ENCODE measurements around the gene SLC6A6.
"Not testable (repeated sequence)": the region's sequence is repeated elsewhere in the genome, so short reads cannot be mapped to it uniquely, and the experiment has no call there.

SLC6A6 gene

DNA sequence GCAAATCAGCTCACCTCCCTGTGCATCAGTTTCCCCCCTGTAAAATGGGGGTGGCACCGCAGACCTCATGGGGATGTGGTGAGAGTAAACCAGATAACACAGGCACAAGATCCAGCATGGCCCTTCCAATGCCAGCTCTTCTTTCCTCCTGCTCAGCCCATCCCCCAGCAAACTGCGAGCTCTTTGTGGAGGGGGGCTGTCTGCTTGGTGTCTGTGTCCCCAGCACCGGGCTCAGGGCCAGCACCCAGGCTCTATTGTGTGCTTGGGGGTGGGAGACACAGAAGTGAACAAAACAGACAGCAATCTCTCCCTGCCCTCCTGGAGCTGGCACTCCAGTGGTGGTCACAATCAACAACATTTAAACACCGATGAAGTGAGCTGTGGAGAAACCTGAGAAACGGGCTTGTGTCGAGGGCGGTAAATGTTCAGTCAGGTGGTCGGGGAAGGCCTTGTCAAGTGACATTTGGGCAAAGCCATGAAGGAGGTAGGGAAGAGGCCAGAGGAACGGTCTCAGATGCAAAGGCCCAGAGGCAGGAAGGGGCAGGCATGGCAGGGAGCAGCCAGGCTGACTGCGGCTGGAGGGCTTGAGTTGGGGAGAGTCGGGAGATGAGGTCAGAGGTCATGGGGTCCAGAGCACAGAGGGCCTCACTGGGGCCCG lies 109.3 kb downstream of the SLC6A6 start:
- no peak for DNase-seq

- DNase-seq: no peak
Measured at GRCh38 chr3:14512281-14512941, 110.0 kb downstream of the SLC6A6 start.

DNA sequence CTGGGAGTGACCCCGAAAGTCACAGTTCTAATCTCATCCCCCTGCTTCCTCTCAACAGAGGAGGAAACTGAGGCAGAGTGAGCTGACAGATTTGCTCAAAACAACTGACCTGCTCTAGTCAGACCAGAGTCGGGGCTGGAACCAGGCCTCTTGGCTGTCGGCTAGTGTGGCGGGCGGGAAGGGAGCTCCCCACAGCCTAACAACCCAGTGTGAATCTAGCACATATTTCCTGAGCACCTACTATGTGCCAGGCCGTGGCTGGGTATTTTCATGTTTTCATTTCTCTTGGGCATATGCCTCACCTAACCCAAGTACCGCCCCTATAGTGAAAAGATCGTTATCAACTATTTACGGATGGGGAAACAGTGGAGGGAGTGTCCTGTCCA lies 110.5 kb downstream of the SLC6A6 start:
- no peak for DNase-seq

GRCh38 chr3:14513566-14514322 lies 111.3 kb downstream of the SLC6A6 start:
- DNase-seq: no peak

DNA sequence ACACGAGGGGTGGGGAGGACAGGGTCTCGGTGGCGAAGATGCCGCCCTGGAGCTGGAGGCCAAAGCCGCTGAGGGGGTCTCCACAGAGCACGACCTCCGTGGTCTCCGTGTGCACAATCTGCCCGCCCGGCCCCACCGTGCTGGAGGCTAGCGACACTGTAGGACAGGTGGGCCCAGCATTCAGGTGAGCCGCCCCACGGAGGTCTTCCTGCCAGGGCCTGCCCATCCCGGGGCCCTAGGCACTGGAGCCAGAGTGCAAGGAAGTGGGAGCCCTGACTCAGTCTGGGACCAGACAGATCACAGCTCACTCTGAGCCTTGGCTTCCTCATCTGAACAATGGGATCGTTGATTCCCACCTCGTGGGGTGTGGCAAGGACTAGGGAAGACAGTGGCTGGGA lies 111.9 kb downstream of the SLC6A6 start:
- DNase-seq: no peak

DNA sequence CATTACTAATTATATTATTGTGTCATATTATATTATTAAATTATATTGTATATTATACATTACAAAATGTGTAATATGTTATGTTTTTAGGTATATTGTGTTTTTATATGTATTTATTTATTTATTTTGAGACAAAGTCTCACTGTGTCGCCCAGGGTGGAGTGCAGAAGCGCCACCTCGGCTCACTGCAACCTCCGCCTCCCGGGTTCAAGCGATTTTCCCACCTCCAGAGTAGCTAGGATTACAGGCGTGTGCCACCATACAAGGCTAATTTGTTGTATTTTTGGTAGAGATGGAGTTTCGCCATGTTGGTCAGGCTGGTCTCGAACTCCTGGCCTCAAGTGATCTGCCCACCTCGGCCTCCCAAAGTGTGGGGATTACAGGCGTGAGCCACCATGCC lies 113.1 kb downstream of the SLC6A6 start:
- DNase-seq: not testable (repeated sequence)

DNA sequence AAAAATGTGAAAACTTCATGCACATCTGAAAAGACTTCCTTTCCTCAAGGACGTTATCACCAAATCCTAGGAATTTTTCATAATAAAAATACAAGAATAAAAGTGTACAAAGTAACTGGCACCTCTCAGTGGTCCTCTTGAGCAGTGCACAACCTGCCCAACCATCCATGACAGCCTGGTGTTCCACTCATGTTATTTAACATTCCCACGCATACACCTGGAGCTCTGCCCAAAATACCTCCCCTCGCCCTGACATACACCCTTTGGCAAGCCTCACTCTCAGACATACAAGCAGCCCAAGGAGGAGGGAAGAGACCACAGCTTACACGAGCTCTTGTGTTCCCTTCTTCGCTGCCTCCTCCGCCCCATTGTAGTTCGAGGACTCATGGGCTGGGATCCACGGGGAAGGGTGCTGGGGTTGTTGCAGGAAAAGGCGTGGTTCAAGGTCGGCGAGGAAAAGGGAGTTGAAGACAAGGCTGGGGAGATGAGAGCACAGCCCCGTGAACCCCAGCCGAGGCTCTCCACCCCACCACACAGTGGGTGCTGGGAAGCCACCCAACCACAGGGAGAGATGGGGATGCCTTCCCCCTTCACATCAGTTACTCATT lies 114.4 kb downstream of the SLC6A6 start:
- DNase-seq: no peak

- no peak for DNase-seq
Measured at GRCh38 chr3:14517601-14518431, 115.4 kb downstream of the SLC6A6 start.

DNA sequence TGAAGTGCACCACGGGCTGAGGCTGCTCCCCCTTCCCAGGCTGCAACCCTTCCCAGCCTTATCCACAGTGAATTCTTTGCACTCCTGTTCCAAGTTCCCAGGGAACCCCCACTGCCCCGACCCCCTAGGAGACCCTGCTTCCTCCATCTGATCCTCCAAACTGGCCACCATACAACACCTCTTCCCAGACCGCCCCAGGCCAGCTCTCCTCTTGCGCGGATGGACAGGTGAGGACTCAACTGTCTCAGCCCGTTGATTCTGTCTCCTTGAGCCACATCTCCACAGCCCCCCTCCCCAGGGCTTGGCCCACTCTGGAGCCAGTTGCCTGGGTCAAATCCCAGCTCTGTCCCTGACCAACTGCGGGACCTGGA lies 116.0 kb downstream of the SLC6A6 start:
- DNase-seq: no peak

DNA sequence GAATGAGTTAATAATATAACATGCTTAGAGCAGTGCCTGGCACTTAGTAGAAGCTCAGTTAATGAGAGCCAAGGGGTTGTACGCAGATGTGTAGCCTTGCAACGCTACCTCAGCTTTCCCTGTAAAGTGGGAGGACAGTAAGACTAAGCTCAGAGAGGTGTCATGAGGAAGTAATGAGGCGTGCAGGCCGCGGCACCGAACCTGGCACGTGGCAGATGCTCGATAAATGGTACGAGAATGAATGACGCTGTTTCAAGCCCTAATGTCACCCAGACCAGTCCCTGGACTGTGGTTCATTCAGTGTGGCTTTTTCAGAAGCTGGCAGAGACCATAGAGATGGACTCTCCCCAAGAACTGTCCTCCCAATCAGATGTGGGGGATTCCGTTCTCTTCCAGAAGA lies 116.5 kb downstream of the SLC6A6 start:
- no peak for DNase-seq

DNA sequence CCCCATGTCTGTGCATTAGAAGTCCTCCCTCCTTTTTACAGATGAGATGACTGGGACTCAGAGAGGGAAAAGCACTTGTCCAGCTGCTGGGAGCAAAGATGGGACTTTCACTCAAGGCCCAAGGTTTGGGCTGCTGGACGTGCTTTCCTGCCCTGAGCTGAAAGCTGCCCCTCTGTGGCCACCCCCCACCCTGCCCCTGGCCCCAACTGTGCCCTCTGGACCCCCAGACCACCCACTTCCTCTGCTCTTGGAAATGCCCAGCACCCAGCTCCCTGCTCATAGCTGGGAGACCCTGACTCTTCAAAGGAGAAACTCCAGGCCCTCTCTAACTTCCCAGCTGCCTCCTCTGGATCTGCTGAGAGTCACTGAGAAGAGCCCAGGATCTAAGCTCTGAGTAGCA lies 117.0 kb downstream of the SLC6A6 start:
- no peak for DNase-seq

DNA sequence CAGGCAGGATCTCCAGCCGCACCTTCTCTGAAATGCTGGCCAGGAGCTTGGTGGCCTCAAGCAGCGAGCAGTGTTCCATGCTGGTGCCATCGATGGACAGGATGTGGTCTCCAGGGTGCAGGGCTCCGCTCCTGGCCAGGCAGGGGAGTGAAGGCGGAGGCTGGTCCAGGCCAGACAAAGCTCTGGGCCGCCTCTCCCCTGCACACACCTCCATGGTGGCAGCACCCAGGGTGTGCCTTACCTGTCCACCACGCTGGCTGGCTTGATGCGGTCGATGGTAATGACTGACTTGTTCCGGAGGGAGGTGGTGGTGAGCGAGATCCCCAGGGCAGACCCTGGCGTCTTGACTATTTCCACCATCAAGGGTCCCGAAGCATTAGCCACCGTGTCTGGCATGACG lies 117.7 kb downstream of the SLC6A6 start:
- DNase-seq: no peak

DNA sequence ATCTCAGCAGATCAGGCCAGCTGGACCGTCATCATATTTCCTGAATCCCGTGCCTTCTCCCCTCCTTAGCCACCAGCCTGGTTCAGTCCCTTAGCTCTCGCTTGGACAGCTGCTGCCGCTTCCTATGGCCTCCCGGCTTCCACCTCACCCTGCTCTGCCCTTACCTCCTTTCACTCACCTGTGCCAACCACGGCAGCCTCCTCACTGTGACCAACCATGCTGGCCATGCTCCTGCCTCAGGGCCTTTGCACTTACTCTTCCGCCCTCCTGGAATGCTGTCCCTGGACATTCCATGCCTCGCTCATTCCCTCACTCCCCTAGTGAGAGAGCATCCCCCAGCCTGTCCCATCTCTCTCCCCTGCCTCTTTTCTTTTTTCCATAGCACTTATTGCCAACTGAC lies 118.6 kb downstream of the SLC6A6 start:
- no peak for DNase-seq

- DNase-seq: no peak
Measured at GRCh38 chr3:14521611-14522010, 119.2 kb downstream of the SLC6A6 start.

DNA sequence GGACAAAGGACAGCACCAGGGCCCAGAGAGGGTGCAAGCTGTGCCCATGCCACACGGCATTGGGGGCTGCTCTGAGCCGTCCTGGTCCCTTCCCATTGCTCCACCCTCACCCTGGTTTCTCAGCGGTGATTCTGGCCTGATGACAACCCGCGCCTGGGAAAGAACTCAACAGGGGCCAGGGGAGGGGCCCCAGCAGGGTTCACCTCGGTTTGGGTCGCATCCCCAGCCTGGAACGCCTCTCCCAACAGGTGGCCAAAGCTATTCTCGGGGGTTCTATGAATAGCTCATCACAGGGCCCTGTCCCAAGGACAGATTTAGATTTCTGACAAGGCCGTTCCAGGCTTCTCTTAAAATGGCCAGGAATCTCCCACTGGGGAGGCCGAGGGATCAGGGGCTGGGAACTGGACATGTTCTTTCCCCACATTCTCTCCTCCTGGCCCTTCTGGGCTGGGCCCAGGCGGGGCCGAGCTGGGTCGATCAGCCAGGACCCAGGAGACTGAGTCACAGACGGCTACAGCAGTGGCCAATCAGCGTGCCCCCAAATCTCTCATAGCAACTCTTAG lies 119.8 kb downstream of the SLC6A6 start:
- no peak for DNase-seq

DNA sequence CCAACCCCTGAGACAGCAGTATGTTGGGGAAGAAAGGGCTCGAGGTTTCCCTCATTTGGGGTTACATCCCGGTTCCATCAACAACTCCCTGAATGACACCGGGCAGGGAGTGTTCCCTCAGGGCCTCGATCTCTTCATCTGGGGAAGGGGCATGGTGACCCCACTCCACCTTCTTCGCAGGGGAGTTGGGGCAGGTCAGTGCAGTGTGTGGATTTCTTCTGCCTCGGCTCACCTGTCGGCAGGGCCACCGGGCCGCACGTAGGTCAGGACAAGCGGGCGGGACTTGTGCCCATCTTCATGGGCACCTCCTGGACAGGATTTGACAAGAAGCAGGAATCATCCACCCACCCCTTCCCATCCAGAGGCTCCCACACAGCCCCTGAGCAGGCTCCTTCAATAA lies 120.4 kb downstream of the SLC6A6 start:
- no peak for DNase-seq

DNA sequence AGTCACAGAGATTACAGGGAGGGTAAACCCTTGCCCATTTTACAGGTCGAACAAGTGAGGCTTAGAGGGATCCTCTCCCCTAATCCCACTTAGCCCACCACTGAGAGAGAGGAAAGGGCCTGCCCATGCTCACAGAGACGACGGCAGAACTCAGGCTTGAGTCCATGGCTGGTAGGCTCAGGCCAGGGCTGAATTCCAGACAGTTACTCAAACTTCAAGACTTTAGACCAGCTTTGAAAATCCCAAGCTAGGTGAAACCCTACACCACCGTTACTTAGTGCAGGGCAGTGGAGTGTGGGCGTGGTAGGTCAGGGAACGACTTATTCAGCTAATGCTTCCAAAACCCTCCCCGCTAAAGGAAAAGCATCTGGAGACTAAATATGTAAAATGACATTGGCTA lies 121.4 kb downstream of the SLC6A6 start:
- DNase-seq: no peak

- no peak for DNase-seq
Measured at GRCh38 chr3:14524311-14524711, 121.9 kb downstream of the SLC6A6 start.

- DNase-seq: no peak
Measured at GRCh38 chr3:14524920-14525660, 122.7 kb downstream of the SLC6A6 start.

DNA sequence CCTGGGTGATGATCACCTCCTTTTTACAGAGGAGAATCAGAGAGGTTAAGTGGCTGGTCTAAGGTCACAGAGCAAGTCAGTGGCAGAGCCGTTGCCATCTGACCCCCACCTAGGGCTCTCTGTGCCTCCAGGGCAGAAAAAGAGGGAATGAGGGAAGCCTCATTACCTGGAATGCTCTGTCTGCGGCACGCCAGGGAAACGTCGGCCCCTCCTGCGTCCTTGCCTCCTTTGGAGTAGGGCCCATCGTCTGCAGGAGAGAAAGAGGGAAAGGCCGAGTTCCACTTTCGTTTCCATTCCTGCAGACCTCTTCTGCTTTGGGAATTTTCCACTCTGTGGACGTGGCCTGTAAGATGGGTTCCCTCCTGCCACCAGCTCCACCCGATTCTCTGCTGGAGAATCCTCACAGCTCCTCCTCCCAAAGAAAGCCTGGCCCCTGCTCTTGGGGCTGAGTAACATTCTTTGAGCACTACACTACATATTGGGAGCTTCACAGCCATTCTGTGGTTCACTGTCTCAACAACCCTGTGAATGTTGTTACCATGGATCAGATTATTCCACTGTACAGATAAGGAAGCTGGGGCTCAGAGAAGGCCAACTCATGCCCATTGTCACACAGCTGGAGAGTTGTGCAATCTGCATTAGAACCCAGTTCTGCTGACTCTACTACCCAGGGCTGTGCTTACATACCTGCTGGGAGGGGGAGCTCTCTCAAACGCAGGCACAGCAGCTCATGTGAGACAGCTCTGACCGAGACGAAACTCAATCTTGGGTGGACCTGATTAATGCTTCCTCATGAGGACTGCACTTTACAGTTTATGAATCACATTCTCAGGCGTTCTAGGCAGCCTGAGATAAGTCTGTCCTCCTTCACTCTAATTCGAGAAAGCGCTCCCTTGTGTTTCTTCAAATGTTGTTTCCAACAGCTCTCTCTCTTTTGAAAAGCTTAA lies 123.6 kb downstream of the SLC6A6 start:
- DNase-seq: no peak

- DNase-seq: no peak
Measured at GRCh38 chr3:14528081-14528480, 125.7 kb downstream of the SLC6A6 start.
